Dermis microvascular lymphatic vessel endothelial cell (primary cell): ENCODE measurements around the gene SINHCAF. TPM values are rescaled to one million over a fixed set of nuclear protein-coding genes. Genes with fewer than 3 reads are reported as not detected.
"Not testable (repeated sequence)": the region's sequence is repeated elsewhere in the genome, so short reads cannot be mapped to it uniquely, and the experiment has no call there.

ENCODE experiments used
- DNase-seq, 2 donors: peaks; one replicate each; pipeline versions ENCODE4 v3.0.0 to v3.0.0-alpha.2; 2010; ENCODE audit warnings: low read depth in 2 of 2
- total RNA-seq: library from RNA; depleted of rRNA; stranded (reverse); fragments of >200 nt; gene quantifications from 2 replicates; pipeline ENCODE4 v1.2.1, GENCODE V29; 2014

The SINHCAF gene
- total RNA-seq, 1 donor from 2014 or later = 43.0 TPM

DNA sequence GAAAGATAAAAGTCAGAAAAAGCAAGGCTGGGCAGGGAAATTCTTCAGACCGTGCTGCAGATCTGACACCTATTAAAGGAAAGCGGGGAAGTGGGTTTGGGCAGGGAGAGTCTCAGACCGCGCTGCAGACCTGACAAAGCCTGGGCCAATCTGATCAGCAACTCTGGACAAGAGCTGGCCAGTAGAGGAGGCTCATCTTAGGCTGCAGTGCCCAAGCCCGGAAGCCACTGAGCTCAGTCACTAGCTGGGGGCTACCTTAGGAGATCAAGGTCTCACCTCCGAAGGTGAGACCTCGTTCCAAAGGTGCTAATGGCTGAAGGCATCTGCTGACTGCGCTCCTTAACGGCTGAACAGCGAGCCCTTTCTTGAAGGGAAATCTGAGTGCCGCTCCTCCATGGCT, 60.2 kb downstream of the SINHCAF start:
- DNase-seq = no peak

DNA sequence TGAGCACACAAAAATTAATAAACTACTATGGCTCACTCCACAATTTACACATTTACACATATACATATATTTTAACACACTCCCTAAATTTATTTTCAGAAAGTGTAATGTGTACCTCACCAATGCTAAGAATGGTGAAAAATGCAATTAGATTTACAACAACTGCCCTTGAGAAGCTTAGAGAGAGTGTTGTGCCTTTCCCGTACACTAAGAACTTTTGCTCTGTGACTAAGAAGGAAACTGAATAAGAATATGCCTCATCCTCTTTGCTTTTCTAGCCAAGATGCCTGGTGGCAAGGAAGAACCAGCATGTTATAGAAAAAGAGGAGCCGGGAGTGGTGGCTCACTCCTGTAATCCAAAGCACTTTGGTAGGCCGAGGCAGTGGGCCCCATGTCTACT, 62.3 kb downstream of the SINHCAF start:
- no peak for DNase-seq

DNA sequence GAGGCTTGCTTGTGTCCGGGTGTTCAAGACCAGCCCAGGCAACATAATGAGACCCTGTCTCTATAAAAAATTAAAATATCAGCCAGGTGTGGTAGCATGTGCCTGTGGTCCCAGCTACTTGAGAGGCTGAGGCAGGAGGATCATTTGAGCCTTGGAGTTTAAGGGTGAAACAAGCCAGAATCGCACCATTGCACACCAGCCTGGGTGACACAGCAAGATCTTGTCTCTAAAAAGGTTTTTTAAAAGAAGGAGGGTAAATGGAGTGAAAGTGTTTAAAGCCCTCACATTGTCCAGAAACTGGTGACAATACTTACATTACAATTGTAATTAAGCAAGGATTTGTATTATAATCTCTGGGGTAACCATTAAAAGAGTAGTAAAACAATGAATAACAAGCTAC, 64.2 kb downstream of the SINHCAF start:
- no peak for DNase-seq

DNA sequence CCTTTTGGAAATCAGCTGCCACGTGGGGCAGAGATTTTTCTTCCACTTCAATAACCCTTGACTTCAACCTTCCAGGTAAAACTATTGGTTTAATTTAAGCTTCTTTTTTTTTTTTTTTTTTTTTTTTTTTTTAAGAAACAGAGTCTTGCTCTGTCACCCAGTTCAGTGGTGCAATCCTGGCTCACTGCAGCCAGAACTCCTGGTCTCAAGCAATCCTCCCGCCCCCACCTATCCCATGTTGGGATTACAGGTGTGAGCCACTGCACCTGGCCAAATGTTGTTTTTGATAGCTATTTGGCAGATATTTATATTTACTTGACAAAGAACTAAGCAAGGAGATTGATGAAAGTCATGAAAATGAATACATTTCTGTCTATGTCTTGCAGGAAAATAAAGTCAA, 65.1 kb downstream of the SINHCAF start:
- no peak for DNase-seq

DNA sequence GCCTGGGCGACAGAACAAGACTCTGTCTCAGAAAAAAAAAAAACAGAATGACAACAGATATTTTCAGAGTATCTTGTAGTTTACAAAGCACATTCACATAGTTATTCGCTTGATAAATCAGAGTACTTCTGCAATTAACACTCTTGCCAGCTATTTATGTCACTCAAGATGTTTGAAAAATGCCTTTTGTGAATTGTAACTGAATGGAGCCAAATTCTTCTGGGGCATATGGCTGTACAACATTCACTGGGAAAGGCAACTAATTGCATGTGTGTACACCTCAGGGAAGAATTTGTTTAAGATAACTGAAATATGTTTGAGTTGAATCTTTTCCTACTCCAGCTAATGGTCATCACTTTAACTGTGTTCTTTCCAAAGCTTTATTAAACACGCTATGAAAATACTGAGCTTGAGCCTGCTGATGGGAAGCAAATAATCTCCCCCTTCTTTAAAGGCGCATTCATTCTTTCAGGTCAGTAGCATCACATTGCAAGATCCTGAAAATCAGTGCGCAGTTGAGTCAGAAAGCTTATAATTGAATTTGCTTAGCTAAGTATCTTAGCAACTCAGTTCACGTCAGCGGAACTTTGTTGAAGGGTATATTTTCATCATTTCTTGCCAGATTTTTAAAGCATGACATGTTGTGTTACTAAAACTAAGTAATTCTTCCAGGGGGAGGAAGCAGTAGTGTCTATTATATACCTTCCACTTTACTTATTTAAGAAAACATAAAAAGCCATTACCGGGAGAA, 66.6 kb downstream of the SINHCAF start:
- no peak for DNase-seq

DNA sequence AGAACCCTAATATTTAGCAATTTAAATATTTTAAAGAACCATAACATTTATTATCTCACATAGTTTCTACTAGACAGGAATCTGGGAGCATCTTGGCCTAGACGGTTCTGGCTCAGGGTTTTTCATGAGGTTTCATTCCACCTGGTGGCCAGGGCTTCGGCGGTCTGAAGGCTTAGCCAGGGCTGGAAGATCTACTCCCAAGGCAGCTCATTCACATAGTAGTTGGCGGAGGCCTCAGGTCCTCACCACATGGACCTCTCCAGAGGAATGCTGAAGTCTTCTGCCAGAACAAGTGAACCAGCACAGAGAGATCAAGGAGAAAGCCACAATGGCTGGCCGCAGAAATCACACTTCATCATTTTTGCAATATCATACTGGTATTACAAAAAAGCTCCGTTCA, 68.2 kb downstream of the SINHCAF start:
- DNase-seq = no peak

DNA sequence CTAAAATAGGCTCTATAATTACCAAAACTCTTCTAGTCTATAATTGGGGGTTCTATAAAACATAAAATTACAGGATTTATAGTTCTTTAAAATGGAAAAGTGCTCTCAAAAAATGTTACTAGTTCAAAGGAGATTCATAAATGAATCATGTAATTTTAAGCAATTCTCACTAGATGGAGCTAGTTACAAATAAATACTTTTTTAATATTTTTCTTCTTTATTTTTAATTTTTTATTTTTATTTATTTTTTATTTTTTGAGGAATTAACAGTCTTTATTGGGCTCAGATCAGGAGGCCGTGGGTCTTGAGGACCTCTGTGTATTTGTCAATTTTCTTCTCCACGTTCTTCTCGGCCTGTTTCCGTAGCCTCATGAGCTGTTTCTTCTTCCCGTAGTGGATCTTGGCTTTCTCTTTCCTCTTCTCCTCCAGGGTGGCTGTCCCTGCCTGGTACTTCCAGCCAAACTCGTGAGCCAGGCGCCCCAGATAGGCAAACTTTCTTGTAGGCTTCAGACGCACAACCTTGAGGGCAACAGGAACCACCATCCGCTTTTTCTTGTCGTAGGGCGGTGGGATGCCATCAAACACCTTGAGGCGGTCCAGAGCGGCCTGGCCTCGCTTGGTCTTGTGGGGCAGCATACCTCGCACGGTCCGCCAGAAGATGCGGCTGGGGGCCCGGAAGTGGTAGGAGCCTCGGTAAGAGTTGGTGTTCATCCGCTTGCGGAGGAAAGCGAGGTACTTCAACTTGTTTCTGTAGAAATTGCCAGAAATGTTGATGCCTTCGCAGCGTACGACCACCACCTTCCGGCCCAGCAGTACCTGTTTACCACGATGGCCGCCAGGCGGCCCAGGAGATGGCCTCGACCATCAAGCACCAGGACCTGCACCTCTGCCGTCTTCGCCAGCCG, 74.0 kb downstream of the SINHCAF start:
- DNase-seq = not testable (repeated sequence)

DNA sequence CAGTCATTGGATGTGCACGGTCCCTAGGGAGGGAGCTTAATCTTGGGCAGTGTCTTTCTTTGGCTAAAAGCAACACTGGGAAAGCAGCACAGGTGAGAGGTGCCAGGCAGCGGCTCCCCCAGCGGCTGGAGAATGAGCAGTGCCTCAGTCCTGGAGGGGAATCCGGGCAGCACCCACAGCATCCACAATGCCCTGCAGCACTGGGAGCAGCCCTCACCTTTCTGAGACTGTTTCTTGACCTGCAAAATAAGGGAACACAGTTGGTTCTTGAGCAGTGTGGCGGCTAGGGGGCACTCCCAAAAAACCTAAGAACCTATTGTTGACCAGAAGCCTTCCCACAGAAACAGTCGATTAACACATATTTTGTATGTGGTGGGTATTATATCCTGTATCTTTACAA, 75.8 kb downstream of the SINHCAF start:
- DNase-seq = no peak

DNA sequence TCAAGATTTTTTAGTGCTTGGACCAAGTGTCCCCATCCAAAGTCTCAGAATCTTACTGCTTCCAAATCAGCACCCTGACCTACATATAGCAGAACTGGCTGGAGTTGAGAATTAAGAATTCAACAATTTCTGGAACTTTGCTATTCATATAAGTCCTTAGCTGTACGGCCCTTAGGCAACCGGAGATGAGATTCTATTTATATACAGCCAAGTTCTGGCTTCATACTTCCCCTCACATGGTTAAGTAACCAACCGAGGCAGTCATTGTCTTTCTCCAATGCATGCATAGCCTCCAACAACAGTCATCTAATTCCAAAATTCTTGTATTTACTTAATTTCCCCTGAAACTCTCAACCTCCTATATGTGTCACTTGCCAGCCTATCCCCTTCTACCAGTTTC, 76.6 kb downstream of the SINHCAF start:
- DNase-seq = no peak

DNA sequence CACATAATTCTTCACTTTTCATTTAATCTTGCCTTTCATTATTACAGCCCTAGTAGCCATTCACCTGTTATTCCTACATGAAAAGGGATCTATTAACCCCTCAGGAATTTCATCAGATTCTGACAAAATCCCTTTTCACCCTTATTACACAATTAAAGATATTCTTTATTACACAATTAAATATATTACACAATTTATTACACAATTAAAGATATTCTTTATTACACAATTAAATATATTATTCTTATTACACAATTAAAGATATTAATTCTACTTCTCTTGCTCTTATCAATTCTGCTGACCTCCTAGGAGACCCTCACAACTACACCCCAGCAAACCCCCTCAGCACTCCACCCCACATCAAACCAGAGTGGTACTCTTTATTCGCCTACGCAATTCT, 77.1 kb downstream of the SINHCAF start:
- no peak for DNase-seq

DNA sequence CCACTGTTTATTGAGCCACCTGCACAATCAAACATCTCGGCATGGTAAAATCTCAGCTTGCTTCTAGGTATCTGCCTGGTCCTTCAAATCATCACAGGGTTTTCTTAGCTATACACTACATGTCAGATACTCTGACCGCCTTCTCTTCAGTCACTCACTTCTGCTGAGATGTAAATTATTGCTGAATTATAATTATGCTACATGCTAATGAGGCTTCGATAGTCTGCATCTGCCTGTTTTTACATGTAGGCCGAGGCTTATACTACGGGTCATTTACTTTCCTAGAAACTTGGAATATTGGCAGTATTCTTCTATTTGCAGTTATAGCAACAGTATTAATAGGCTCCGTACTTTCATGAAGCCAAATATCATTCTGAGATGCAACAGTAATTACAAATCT, 77.6 kb downstream of the SINHCAF start:
- DNase-seq = no peak

DNA sequence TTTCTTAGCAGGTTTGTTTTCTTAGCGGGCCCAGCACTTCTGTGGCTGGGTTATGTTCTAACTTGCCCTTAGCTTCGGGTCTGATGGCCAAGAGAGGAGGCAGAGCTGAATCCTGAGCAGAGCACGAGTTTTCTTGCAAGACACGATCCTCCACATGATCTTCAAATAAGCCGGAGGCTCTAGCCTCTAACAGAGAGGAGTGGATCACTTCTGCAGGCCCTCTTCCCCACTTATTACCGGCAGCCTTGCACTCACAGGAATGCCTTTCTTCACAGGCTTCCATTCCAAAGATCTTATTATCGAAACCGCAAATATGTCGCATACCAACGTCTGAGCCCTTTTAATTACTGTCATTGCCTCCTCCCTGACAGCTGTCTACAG, 79.5 kb downstream of the SINHCAF start:
- no peak for DNase-seq

DNA sequence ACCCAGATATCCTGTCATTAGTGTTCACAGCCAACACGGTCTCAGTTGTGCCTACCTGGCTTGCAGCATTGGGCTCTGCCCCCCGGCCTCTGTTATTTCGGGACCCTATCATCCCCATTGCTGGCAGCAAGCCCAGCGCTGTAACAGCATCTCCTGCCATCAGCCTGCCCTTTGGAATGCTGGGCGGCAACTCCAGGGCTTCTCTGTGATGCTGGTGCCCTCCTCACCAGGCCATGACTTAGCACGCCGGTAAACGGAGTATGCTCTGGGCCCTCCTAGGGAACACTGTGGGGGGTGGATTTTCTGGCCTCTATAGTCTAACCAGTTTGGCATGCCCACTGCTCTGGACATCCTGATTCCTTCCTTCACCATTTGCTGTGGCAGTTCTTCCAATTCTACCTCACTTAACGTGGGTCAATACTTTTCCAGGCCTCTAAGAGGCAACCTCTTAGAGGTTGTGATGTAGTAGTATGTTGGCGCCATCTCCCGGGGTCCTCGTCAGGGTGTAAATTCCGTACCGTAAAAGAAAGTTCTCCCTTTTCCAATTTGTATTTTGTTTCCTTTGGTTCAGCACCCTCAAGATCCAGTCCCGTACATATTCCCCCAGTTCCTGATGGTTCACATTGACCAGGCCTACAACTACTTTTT, 80.0 kb downstream of the SINHCAF start:
- DNase-seq = no peak

DNA sequence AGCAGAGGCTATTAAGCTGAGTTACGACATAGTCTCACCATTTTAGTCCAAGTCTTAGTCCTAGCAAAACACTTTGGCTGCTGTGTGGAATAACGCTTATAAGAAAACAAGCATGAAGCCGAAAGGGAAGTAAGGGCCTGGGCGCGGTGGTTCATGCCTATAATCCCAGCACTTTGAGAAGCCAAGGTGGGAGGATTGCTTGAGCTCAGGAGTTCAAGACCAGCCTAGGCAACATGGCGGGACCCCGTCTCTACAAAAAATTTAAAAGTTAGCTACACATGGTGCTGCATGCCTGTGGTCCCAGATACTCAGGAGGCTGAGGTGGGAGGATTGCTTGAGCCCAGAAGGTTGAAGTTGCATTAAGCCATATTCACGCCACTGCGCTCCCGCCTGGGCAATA, 83.5 kb downstream of the SINHCAF start:
- not testable (repeated sequence) for DNase-seq

DNA sequence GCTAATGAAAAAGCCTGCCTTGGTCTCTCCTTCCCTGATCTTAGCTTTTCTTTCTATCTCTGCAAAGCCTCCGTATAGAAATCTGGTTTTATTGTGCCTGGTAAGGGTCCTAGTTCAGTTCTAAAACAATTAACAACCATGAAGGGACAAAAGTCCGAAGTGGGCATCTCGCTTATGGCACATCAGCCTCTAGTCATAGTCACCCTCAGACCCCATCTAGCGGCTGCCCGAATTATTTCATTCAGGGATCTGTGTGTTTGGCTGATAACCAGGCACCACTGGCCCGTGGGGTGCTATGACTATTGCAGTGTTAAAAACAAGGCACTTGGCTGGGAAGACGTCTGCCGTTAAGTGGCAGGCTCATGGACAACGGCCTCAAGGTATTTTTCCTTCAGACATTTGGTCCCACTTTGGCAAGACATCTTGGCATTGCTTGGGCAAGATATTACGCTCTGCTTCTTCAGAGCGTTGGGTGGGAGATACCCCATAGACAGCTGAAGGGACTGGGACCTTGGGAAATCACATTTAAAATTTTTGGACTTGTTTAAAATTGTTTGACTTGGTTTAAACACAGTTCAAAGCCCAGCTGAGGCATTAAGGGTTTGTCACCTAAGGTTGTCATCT, 87.1 kb downstream of the SINHCAF start:
- peak; percentile 32 to 70 for DNase-seq

DNA sequence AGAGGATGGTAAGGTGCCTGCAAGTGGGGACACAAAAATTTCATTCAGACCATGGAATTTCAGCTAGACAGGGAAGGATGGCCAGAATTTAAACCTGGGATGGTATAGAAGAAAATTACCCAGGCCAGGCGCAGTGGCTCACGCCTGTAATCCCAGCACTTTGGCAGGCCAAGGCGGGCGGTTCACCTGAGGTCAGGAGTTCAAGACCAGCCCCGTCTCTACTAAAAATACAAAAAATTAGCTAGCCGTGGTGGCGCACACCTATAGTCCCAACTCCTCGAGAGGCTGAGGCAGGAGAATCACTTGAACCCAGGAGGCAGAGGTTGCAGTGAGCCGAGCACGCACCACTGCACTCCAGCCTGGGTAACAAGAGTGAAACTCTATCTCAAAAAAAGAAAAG, 87.6 kb downstream of the SINHCAF start:
- DNase-seq = not testable (repeated sequence)

DNA sequence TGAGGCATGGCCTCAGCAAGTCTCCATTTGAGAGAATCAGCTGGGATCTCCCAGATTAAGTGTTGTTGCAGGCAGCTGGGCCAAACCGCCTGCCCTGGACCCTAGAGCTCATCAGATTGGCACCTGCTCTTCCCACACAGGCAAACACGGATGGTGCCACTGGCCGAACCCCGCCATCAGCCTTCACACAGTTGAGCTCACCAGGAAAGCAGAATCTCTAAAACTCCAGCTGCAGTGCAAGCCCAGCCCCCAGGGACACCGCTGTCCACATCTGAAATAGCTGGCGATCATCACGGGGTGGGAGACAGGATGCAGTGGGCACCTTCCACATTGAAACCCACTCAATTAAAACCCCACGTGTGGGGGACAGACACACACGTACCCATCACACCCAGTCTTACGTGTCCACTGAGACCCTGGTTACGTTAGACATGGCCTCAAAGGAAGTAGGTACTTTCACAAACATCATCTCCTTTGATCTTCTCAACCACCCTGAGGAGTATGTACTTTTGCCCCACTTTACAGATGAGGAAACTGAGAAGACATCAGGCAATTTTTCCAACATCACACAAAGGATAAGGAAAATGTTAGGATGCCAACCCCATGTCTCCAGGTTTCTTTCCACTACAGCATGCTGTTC, 88.8 kb downstream of the SINHCAF start:
- DNase-seq = no peak

DNA sequence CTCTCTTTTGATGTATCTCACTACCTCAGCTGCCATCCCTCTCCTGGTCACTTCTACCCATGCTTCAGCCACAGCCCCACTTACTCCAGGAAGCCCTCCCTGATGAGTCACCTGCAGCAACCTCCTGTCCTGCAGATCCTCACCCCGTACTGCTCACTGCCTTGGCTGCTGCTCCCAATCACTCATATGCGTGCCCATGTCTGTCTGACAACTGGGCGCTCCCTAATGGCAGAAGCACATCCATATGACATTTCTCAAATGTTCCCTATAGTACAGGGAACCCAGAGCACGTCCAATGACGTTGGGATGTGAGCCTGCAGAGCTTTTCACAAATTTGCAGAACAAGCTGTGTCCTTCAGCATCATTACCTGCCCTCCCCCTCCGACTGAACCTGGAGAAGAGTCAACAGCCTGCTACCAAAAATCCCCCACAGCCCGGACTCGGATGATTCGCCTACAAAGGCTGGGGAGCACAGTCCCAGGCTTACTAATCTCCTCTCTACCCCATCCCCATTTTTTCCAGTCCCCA, 90.0 kb downstream of the SINHCAF start:
- no peak for DNase-seq

DNA sequence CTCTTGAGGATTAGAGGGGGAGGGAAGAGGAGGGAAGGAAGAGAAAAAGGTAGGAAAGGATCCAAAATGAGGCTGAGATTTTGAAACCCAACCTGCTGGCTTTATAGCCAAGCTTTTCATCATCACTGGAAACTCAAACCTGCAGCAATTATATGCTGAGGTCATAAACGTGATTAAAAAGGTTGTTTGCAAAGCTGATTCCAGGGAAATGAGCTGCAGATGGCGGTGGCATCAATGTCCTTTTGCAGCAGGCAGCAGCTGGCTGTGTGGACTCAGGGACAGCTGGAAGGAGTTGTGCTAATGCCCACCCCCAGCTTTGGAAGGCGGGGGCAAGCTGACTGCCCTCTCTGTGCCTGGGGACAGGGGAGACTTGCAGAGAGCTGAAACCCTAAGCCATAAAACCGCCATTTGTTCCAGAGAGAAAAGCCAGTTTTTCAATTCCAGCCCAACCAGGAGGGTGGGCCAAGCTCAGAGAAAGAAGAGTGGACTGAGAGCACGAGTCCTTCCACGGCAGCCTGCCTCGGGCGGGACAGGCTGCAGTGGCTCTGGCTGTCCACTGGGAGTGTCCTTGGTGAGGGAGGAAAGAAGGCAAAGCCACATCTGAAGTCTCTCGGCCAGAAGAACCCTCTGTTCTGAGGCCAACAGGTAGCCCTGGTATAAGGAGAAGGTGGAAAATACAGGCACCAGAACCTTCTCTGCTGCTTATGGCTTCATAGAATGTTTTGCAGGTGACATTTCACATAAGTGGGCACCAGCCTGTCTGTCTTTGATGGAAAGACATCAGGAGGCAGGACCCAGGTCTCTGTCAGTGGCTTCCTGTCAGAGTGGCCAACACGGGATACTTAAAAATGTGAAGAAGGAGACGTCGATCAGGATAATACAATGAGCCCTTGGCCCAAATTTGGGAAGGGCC, 90.7 kb downstream of the SINHCAF start:
- peak in 1 of 2 donors; percentile 34 for DNase-seq
